DMS153 (cell line): ENCODE measurements around the gene DLG2.
"Not testable (repeated sequence)": the region's sequence is repeated elsewhere in the genome, so short reads cannot be mapped to it uniquely, and the experiment has no call there.

Source experiments
- DNase-seq: peaks from one replicate; lab custom pipeline; 2025; lab: John Stamatoyannopoulos, UW

The DLG2 gene

GRCh38 chr11:84901991-84902390 lies 725.2 kb downstream of the DLG2 start:
- DNase-seq, result no peak

GRCh38 chr11:84899740-84900139 lies 727.4 kb downstream of the DLG2 start:
- DNase-seq, result no peak

- DNase-seq, result no peak
These were observed 728.0 kb downstream of the DLG2 start for GRCh38 chr11:84899134-84899533.

- DNase-seq, result no peak
These were observed 732.5 kb downstream of the DLG2 start for GRCh38 chr11:84894666-84895065.

GRCh38 chr11:84890676-84891075 lies 736.5 kb downstream of the DLG2 start:
- no peak for DNase-seq

- DNase-seq, result no peak
These were observed 737.6 kb downstream of the DLG2 start for GRCh38 chr11:84889556-84889955.

GRCh38 chr11:84887055-84887629 lies 740.0 kb downstream of the DLG2 start:
- no peak for DNase-seq

GRCh38 chr11:84886344-84886743 lies 740.8 kb downstream of the DLG2 start:
- DNase-seq, result no peak

GRCh38 chr11:84884836-84885235 lies 742.3 kb downstream of the DLG2 start:
- DNase-seq, result no peak

- DNase-seq, result no peak
These were observed 745.1 kb downstream of the DLG2 start for GRCh38 chr11:84882056-84882455.

- DNase-seq, result no peak
These were observed 756.0 kb downstream of the DLG2 start for GRCh38 chr11:84871116-84871515.

GRCh38 chr11:84870486-84870885 lies 756.7 kb downstream of the DLG2 start:
- DNase-seq, result no peak

- DNase-seq, result no peak
These were observed 760.2 kb downstream of the DLG2 start for GRCh38 chr11:84866922-84867321.

- no peak for DNase-seq
These were observed 761.2 kb downstream of the DLG2 start for GRCh38 chr11:84865791-84866535.

- no peak for DNase-seq
These were observed 761.9 kb downstream of the DLG2 start for GRCh38 chr11:84865257-84865656.

GRCh38 chr11:84857746-84858145 lies 769.4 kb downstream of the DLG2 start:
- no peak for DNase-seq

- DNase-seq, result no peak
These were observed 771.5 kb downstream of the DLG2 start for GRCh38 chr11:84855508-84856245.

GRCh38 chr11:84854498-84854880 lies 772.7 kb downstream of the DLG2 start:
- no peak for DNase-seq

GRCh38 chr11:84853841-84854497 lies 773.2 kb downstream of the DLG2 start:
- no peak for DNase-seq

- DNase-seq, result no peak
These were observed 779.3 kb downstream of the DLG2 start for GRCh38 chr11:84847842-84848241.

- DNase-seq, result not testable (repeated sequence)
These were observed 786.9 kb downstream of the DLG2 start for GRCh38 chr11:84840201-84840600.

- DNase-seq, result no peak
These were observed 789.6 kb downstream of the DLG2 start for GRCh38 chr11:84837402-84838069.
